ENCODE data around the gene SLC20A1.
A peak's percentile ranks its signal among the peaks of the same experiment; 100 is the strongest.

The SLC20A1 gene

DNA sequence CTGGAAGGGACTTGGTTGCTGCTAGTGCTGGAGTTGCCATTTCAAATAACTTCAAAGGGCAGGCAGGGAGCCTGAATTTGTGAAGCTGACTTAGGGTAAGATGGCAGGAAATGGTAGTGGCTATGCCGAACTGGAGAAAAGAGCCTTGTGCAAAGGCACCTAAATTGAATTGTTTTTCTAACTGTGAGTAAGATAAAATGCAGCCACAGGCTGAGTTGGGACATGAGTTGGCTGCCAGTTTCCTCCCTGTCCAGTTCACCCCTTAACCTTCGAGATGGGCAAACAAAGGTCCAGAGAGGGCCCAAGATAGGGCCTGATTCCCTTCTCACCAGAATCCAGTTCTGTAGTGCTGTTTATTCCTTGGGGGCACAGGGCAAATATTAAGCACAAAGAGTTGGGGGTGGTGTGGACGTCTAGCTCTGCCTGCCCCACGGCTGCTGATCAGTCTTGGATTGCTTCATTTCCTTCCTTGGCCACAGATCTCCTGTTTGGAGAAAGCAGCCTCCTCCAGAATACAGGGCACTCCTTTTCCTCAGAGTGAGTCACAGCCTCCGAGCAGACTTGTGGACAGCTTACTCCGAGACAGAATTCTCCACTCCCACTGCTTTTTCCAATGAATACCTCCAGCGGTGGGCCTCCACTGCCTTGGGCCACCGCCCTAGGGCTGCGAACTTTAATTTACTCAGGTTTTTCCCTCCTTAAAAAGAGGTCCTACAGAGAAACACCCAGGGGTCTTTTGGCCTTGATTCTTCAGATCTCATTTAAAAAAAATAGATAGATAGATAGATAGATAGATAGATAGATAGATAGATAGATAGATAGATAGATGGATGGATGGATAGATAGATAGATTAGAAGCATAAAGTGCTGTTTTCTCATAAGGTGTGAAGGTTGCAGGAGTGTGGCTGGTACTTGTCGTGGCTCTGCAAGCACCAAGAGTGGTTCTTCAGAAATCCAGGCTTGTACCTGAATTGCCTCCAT is 18.4 kb upstream of the SLC20A1 start:
- DNase-seq: no peak

DNA sequence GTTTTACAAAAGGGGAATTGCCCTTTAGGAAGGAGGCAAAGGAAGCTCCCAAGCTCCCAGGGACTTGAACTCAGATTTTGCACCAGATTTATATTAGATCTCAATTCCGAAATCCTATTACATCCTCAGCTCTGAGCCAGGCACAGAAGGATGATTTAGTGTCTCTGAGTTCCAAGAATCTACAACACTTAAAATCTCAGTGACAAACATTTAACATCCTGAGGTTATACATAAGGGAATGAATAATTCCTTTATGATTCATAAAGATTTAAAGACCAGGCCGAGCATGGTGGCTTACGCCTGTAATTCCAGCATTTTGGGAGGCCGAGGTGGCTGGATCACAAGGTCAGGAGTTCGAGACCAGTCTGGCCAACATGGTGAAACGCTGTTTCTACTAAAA is 16.5 kb upstream of the SLC20A1 start:
- DNase-seq: no peak

DNA sequence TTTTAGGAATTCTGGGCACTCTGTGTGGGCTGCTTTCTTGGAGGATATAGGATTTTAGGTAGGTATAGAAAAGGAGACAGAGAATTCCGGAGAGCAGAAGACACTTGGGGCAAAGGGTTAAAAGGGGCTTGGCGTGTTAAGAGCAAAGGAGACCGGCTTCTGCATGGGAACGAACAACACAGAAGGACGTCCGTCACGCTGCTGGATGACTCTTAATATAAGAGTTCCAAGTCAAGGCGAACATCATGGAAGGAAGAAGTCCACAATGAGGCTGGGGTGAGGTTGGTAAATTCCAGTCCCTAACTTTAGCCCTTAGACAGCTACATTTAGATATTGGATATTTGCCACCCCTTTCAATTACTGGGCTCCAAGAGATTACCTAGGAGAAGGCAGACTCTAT is 15.9 kb upstream of the SLC20A1 start:
- DNase-seq: no peak

DNA sequence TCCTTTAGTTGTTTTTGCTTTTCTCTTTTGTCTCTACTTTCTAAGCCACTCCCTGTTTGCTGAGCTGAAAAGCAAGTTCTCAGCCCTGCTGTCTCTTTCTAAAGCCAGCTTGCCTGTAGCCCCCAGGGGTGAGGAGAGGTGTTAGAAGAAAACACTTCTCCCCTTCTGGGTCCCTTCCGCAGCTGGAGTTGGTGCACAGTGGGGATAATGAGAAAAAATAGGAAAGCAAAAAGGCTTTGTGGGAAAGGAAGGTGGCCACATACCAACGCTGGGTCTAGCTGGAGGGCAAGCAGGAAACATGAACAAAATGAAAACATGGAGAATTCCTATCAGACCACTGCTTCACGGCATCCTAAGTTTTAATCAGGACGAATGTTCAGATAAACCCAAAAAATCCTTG is 15.5 kb upstream of the SLC20A1 start:
- no peak for DNase-seq

DNA sequence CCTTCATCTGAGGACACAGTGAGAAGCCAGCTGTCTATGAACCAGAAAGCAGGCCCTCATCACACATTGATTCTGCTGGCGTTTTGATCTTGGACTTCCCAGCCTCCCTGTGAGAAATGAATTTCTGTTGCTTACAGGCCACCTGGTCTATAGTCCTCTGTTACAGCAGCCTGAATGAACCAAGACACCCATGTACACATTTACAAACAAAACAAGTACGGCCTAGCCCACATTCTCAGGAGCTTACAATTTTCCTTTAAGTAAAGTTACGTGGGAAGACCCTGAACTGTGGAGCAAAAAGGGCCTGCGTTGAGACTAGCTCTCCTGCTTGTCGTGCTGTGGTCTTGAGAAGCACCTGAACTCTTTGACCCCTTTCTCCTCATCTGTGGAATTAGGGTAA is 12.0 kb upstream of the SLC20A1 start:
- DNase-seq: no peak

DNA sequence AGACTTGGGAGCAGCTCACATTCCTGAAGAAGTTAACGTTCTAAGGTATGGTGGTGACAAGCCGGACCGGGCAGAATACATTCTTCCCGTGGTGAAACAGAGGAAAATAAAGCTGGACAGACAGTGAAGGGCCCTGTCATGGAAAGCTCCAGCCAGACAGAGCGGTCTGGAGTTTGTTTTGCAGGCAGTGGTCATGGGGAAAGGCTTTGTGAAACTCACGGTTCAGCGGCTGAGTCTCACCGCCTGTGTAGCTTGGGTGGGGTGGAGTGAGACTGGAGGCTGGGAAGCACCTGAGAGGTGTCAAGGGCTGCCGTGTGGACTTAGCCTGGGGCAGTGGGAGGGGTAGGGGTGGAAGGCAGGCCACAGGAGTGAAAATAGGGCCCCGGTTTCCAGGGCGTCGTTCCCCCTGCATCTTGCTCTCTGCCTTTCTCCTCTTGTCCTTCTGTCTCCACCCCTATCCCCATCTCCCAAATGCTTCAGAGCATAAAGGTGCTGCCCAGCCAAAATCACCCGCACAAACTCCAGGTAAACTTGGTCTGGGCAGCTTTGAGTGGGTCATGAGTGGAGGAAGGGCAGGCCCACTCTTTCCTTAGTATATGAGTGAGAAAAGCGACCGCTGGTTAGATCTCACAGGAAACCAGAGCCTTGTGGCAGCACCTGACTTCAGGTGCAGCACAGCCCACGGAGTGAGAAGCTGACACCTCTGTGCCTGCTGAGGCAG is 11.4 kb upstream of the SLC20A1 start:
- DNase-seq: no peak

DNA sequence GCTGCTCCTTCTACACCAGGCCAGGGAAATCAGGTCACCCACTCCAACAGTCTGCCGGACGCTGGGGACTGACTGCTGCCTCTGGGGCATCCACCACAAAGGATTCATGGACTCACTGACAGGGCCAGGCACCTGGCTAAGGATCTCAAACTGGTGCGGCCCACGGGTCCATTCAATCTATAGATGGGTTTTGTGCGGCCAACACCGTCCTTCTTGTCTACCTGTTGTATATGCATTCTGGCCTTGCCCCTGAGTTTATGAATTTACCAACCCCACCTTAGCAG is 10.9 kb upstream of the SLC20A1 start:
- no peak for DNase-seq

DNA sequence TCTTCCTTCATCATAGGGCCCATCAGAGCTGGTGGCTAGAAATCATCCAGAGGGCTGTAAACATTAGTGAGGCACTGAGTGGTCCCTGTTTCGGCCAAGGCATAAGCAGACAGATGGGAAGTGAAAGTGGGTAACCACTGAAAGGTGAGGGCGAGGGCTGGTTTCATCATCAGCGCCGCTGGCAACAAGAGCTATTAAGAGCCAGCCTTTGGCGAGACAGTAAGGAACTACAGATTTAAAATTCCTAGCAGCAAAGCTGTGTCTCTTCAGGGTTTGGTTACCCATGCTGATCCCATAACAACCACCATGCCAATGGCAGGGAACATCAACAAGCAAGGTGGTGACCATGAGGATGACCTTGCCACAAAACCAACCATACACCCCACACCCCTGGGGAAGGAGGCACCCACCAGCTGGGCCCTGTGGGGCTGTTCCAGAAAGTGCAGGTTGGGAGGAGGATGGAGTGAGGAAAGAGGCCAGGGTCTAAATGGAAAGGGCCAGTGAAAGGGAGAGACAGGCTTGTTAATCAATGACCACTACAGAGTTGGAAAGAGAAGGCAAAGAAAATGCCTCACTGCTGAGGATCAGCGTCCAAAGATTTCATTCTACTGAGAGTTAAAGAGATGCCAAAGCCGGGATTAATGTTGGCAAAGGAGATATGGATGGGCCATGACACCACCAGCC is 9.0 kb upstream of the SLC20A1 start:
- DNase-seq: no peak

DNA sequence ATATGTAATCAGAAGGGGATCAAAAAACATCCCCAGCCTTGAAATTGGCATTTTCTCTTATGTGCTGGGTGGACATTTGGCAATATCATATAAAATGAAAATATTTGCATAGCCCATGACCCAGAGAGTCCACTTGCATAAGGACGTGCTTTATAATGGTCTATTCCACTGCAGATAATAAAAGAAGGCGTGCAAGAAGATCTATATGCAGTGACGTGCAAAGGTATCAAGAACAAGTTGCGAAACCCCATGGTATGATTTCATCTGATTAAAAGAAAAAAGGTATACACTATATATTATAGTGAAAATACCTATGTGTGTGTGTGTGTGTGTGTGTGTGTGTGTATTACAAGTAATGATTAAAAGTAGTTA is 8.5 kb upstream of the SLC20A1 start:
- no peak for DNase-seq

DNA sequence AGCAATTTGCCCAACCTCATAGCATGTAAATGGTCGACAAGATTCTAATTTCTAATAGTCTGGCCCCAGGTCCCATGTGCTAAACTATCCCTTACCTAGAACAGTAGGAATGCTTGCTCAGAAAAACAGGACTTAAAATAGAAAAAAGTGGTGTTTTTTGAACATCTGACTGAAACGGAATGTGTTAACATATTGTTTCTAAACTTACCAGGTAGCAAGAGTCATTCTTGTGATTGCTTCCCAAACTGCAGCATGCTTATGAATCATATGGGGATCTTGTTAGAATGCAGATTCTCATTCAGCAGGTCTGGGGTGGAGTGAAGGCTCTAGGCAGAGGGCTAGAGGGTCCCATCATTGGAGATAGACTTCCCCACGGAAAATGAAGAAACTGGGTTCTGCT is 5.8 kb upstream of the SLC20A1 start:
- no peak for DNase-seq

DNA sequence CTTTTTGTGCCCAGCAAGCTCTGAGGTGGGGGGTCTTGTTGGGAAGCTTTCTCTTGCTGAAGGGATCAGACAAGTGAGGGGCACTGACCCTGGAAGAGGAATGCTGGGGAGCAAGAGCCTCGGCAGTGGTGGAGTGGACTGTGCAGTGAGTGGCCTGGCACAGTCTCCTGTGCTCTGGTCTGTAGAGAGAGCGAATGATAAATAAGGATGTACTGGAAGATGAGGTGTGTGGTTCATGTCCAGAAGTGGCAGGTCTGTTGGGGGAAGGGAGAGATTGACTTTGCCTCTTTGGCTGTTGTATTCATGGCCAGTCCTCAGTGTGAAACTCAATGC is 5.3 kb upstream of the SLC20A1 start:
- no peak for DNase-seq

DNA sequence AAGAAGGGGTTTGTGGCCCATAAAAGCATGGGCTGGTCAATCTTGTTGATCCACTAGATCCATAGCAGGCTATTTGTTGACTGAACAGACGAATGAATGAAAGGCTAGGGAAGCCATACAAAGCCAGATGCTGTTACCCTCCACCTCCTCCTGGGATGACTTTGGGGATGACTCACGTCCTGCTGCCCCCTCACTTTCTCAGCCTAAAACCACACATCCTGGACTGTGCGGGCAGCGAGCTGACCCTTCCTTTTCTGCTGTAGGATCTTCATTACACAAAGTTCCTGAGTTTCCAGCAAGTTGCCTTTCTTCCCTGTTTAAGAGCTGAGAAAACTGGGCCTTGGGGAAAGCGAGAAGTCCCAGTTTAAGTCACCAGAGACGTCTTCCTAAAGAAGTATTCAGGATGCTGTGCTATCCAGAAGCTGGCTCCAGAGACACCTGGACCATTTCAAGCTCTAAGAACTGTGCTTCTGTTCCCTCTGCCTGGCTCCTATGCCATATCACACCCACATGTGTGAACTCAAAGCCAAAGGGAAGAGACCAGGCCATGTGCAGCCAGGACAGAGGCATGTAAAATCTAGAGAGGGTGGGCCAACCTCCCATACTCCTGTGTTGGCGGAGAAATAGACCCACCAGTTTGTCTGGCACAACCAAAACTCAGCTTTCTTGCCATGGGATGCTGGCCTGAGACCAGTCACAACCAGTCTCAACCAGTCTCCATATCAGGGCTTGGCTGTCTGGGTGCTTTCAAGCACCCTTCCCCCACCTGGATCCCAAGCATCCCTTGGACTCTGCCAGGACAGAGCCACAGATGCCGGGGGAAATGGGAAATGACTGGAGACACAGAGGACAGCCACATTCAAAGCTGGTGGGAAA is 4.7 kb upstream of the SLC20A1 start:
- no peak for DNase-seq

DNA sequence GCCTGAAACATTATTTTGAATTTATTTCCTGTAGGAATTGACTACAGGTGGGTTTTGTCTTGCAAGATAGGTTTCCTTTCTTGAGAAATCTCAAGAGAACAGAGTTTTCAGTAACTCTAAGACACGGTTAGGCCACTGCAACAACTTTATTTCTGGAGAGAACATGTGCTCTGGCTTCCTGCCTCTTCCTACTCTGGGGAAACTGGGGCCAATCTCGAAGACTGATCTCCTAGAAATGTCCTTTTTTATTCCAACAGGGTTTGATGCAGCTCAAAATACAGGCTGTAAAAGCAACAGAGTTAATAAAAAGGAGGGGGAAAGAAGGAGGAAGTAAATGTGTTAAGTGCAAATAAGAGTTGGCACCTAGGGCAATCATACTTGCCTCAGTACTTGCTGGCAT is 4.0 kb upstream of the SLC20A1 start:
- no peak for DNase-seq

DNA sequence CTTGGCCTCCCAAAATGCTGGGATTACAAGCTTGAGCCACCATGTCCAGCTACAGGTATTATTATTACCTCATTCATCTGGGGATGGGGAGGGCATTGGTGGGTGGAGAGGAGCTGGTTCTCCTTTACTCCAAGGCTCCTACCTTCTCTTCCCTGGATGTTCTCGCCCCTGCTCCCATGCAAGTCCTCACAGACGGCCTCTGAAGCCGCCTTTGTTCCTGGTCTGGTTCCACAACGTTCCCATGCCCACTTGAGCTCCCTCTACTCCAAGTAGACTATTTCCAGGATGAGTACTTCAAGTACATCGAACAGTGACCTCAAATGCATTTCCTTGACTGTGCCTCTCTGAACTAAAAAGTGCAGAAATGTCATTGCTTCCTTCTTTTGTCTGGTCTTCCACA is 3.2 kb upstream of the SLC20A1 start:
- DNase-seq: no peak

DNA sequence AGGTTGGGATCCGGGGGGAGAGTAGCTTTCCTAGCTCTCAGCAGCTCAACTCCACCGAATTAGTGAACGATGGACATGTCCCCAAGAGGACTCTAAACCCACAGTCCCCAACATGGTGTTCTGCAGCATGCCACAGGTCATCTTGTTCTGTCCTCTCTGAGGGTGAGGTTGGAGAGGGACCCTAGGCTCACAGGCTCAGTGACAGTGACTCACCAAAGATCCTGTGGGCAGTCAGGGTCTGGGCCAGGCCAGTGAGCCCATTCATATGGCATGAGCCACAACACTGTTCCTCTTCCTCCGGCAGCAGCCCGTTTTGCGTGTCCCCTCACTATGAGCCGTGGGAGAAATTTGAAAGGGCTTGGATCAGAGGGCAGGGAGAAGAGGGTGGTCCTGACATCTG is 2.8 kb upstream of the SLC20A1 start:
- no peak for DNase-seq

DNA sequence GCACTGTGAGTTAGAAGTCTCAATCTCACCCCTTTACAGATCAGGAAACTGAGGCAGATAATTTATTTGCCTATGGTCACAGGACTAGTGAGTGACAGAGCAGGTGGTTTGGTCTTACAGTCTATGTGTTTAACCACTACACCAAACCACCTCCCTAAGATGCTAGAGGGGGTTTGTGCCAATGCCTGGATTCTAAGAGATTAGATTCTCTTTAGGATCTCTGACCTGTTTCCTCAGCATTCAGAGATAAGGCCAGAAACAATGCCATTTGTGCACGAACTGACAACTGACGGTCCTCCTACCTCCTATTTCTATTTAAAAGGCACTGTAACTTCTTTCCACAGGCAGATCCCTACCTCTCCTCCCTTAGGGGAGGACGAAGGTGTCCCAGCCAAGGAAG is 2.3 kb upstream of the SLC20A1 start:
- no peak for DNase-seq

DNA sequence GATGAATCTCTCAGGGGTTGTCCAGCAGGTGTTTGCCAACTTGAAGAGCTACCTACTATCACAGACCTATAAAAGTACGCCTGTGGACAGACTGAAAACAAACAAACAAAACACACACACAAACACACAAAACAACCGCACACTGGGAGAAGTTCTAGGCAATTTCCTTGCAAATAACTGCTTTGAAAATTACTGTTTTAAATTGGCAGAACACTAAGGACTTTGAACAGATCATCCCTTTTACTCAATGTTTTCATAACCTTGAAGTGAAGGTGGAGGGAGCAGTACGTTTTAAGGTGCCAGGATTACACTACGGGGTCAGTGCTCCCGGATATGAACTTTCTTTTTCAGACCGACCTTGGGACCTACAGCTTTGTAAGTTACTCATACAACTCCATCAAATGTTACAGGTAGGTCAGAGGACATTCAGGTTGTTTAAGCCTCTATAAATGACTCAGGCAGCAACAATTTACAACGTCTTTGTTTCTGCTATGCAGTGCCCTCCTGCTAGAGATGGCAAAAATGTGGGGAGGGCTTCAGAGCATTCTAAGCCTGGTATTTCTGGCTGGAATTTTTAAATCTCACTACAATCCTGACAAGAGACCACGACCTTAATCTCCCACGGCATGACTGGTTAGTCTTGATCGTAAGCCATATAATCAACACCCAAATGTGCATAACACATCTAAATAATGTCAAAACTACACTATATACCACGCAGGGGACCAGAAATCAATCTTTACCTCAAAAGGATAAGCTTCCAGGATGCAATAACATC is 1.4 kb upstream of the SLC20A1 start:
- no peak for DNase-seq

DNA sequence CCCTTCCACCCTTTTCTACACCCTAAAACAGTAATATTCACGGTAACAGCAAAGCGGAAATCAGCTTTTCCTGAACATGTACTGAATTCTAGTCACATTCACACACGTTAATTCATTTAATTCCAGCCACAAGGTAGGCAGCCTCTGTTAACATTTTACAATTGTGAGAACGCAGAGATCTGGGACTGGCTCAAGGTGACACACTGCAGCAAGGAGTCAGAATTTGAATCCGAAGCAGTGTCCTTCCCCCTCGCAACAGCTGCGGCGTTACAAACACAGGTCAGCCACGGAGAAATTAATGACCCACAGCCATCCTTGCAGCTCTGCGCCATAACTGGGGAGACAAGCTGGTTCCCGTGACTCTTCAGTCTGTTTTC is 818 bp upstream of the SLC20A1 start:
- DNase-seq: no peak

DNA sequence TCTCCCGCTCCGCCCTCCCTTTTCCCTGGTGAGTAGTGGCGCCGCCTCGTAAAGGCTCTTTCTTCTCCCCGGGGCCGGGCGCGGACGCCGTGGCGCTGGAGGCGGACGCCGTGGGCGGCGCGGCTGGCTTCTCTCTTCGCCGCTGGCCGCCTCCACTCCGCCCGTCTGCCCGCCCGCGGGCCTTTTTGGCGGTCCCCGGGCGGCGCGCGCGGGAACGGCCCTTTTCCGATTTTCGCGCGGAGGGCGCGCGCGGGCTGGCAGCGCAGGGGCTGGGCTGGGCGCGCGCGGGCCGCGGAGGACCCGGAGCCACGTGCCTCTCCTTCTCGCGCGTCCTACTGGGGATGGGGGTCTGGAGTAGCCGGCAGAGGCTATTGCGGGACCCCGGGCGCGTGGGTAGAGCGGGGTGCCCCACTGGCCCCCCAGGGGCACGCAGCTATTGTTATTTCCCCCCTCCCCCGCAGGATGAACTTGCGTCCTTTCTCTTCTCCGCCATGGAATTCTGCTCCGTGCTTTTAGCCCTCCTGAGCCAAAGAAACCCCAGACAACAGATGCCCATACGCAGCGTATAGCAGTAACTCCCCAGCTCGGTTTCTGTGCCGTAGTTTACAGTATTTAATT is 472 bp downstream of the SLC20A1 start:
- no peak for DNase-seq

DNA sequence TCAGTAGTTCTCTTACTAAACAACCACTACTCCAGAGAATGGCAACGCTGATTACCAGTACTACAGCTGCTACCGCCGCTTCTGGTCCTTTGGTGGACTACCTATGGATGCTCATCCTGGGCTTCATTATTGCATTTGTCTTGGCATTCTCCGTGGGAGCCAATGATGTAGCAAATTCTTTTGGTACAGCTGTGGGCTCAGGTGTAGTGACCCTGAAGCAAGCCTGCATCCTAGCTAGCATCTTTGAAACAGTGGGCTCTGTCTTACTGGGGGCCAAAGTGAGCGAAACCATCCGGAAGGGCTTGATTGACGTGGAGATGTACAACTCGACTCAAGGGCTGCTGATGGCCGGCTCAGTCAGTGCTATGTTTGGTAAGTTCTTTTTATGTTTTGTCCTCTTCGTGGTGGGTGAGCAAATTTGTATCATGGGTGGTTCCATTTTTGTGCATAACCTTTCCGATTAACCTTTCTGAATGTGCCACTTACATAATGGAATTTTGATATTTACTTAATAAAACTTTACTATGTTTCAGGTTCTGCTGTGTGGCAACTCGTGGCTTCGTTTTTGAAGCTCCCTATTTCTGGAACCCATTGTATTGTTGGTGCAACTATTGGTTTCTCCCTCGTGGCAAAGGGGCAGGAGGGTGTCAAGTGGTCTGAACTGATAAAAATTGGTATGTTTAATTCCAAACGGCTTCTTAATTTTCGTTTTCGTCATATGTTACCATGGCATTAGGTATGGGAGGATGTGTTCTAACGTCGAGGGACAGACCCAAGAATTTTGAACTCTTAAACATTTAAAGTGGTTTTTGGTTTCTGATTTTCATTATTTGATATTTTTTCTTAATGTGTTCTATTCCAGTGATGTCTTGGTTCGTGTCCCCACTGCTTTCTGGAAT is 1.3 kb downstream of the SLC20A1 start:
- peak; percentile 69 for DNase-seq

DNA sequence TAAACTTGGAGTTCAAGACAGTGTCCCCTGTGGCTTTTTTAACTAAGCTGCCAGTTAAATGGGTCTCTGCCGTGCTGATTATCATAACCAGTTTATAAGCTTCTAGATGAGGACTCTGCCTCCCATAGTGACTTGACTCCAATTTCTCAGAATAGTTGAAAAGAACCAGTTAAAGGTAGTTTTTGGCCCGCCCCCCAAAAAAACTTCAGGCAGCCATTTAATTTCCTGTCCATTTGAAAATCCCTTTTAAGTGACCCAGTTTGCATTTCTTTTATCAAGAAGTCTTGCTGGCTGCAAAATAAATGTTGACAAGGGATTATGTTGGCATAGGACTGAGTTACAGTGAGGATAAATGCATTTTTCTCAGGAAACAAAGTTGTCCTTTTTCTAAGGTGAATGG is 2.3 kb downstream of the SLC20A1 start:
- no peak for DNase-seq
